Spleen (tissue), 7 donors: ENCODE results near the gene UBE2D2.

Experiments used
- CTCF ChIP-seq, 11 experiments: fragments of 200-600 bp in 7 of 11; fragments of 450-650 bp in 4 of 11; sonication (generic) in 4 of 11; IDR thresholded peaks in 8 of 11; conservative IDR thresholded peaks in 3 of 11; 1 replicate in 7 of 11; 2 replicates in 4 of 11; pipeline versions ENCODE4 v1.4.0 to v1.8.0; 2016 to 2021; ENCODE audit warnings: antibody characterized with exemption in 11 of 11, inconsistent platforms in 4 of 11, mild to moderate bottlenecking in 1 of 11
- POLR2A ChIP-seq, 3 donors: fragments of 450-650 bp; IDR thresholded peaks; one replicate each; pipeline ENCODE4 v1.5.1; 2017; ENCODE audit warnings: antibody characterized with exemption in 3 of 3, mild to moderate bottlenecking in 1 of 3
- donor health status: DM: no; HTN: no; CAD: no; lungs with moderate emphysema.
- donor health status: DM: no; HTN: no; CAD: no.
- donor health status: DM: no; HTN: no; CAD: no.

GRCh38 chr5:139655727-139656271 is 94.7 kb downstream of the UBE2D2 start:
- no peak for TF ChIP-seq POLR2A (IDR thresholded peaks at IDR 0.05)
- no peak for TF ChIP-seq CTCF (IDR thresholded peaks at IDR 0.05 in 8 of 11, conservative IDR thresholded peaks at IDR 0.05 in 3 of 11)
